ENCODE measurements around the gene RPS6KA3.

The RPS6KA3 gene

GRCh38 chrX:20248592-20249192 lies 18.0 kb downstream of the RPS6KA3 start:
- H3K9me3 Mint-ChIP-seq, result peaks cover 21% of the 10 kb centered on the region
- no peaks in the 10 kb centered on the region for H3K27me3 Mint-ChIP-seq (ENCODE audit: low read depth)
- no peak overlapping the region for H3K27ac Mint-ChIP-seq
- no peak overlapping the region for H3K4me3 Mint-ChIP-seq
- H3K36me3 Mint-ChIP-seq (ENCODE audit: low read depth), result peaks cover 43% of the 10 kb centered on the region
- H3K4me1 Mint-ChIP-seq, result no peaks in the 10 kb centered on the region
- TF ChIP-seq CTCF (IDR thresholded peaks at IDR 0.05; ENCODE audit: unreplicated experiment in 3 of 3), result no peak

GRCh38 chrX:20244931-20245330 lies 21.8 kb downstream of the RPS6KA3 start:
- H3K4me1 Mint-ChIP-seq, result no peaks in the 10 kb centered on the region
- peaks cover 27% of the 10 kb centered on the region for H3K36me3 Mint-ChIP-seq (ENCODE audit: low read depth)
- peaks cover 18% of the 10 kb centered on the region for H3K9me3 Mint-ChIP-seq
- H3K27ac Mint-ChIP-seq, result no peak overlapping the region
- no peak overlapping the region for H3K4me3 Mint-ChIP-seq
- no peaks in the 10 kb centered on the region for H3K27me3 Mint-ChIP-seq (ENCODE audit: low read depth)
- TF ChIP-seq CTCF (IDR thresholded peaks at IDR 0.05; ENCODE audit: unreplicated experiment in 3 of 3), result no peak

- H3K4me3 Mint-ChIP-seq, result no peak overlapping the region
- peaks cover 46% of the 10 kb centered on the region for H3K36me3 Mint-ChIP-seq (ENCODE audit: low read depth)
- H3K27me3 Mint-ChIP-seq (ENCODE audit: low read depth), result no peaks in the 10 kb centered on the region
- TF ChIP-seq CTCF (IDR thresholded peaks at IDR 0.05; ENCODE audit: unreplicated experiment in 3 of 3), result no peak
- peaks cover 28% of the 10 kb centered on the region for H3K9me3 Mint-ChIP-seq
- no peak overlapping the region for H3K27ac Mint-ChIP-seq
- no peaks in the 10 kb centered on the region for H3K4me1 Mint-ChIP-seq
These were observed 26.5 kb downstream of the RPS6KA3 start for GRCh38 chrX:20240201-20240600.

- peaks cover 36% of the 10 kb centered on the region for H3K9me3 Mint-ChIP-seq
- no peaks in the 10 kb centered on the region for H3K27me3 Mint-ChIP-seq (ENCODE audit: low read depth)
- H3K4me1 Mint-ChIP-seq, result no peaks in the 10 kb centered on the region
- no peak for TF ChIP-seq CTCF (IDR thresholded peaks at IDR 0.05; ENCODE audit: unreplicated experiment in 3 of 3)
- peaks cover 64% of the 10 kb centered on the region for H3K36me3 Mint-ChIP-seq (ENCODE audit: low read depth)
- no peak overlapping the region for H3K27ac Mint-ChIP-seq
- H3K4me3 Mint-ChIP-seq, result no peak overlapping the region
These were observed 28.8 kb downstream of the RPS6KA3 start for GRCh38 chrX:20237864-20238263.

- H3K27ac Mint-ChIP-seq, result no peak overlapping the region
- no peaks in the 10 kb centered on the region for H3K4me1 Mint-ChIP-seq
- H3K9me3 Mint-ChIP-seq, result peaks cover 32% of the 10 kb centered on the region
- H3K27me3 Mint-ChIP-seq (ENCODE audit: low read depth), result no peaks in the 10 kb centered on the region
- TF ChIP-seq CTCF (IDR thresholded peaks at IDR 0.05; ENCODE audit: unreplicated experiment in 3 of 3), result no peak
- peaks cover 71% of the 10 kb centered on the region for H3K36me3 Mint-ChIP-seq (ENCODE audit: low read depth)
- H3K4me3 Mint-ChIP-seq, result no peak overlapping the region
These were observed 31.0 kb downstream of the RPS6KA3 start for GRCh38 chrX:20235755-20236154.

- Mint-ChIP-seq H3K36me3 (ENCODE audit: low read depth) (peaks cover 73% of the 10 kb centered on the region), H3K4me1 (no peaks in the 10 kb centered on the region), H3K27me3 (ENCODE audit: low read depth) (no peaks in the 10 kb centered on the region), H3K9me3 (peaks cover 27% of the 10 kb centered on the region), H3K4me3 (no peak overlapping the region), H3K27ac (no peak overlapping the region)
- no peak for TF ChIP-seq CTCF (IDR thresholded peaks at IDR 0.05; ENCODE audit: unreplicated experiment in 3 of 3)
These were observed 33.4 kb downstream of the RPS6KA3 start for GRCh38 chrX:20233336-20233735.

Measured in nephron (organoid).